Panc1 (cell line): ENCODE results near the gene UCP3.

ENCODE experiments used
- CTCF ChIP-seq: fragments of 450-650 bp; IDR thresholded peaks from 2 replicates; pipeline ENCODE4 v1.5.1; 2017; ENCODE audit warnings: mild to moderate bottlenecking
- POLR2AphosphoS5 ChIP-seq: IDR thresholded peaks from 2 replicates; pipeline ENCODE4 v1.6.1; 2012; ENCODE audit warnings: mild to moderate bottlenecking, low read depth, low read length, moderate library complexity
- REST ChIP-seq, 2 experiments: IDR thresholded peaks; 2 replicates each; pipeline ENCODE4 v1.6.1; 2011 to 2012; ENCODE audit warnings: low read depth in 2 of 2, control low read depth in 1 of 2, low read length in 1 of 2, mild to moderate bottlenecking in 1 of 2, moderate library complexity in 1 of 2; ENCODE audit not compliant: insufficient read depth in 1 of 2
- TCF7L2 ChIP-seq: IDR thresholded peaks from 2 replicates; pipeline ENCODE4 v1.6.1; 2011; ENCODE audit warnings: mild to moderate bottlenecking, low read depth, low read length, inconsistent platforms

DNA sequence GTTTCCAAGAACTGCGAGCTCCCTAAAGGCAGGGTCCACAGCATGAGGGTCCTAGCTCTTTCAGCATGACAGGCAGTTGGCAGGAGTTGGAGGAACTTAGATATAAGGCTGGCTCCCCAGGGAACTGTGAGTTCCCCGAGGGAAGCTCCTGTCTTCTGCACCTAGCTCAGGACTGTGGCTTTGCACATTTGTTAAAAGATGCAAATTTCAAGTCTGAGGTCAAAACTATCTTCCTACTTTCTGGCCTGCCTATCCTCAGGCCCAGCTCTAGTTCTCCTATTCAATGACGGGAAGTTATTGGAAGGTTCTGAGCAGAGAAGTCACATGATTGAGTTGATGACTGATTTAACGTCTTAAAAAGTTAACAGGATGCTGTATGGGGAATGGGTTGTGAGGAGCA lies 11.7 kb upstream of the UCP3 start:
- TF ChIP-seq CTCF (no peak), TCF7L2 (no peak), POLR2AphosphoS5 (no peak), REST (IDR thresholded peaks at IDR 0.05; ENCODE audit: insufficient read depth in 1 of 2, low read depth in 2 of 2, low read length in 1 of 2) (no peak)
